ENCODE measurements around the gene ZNF518A.

ZNF518A gene

DNA sequence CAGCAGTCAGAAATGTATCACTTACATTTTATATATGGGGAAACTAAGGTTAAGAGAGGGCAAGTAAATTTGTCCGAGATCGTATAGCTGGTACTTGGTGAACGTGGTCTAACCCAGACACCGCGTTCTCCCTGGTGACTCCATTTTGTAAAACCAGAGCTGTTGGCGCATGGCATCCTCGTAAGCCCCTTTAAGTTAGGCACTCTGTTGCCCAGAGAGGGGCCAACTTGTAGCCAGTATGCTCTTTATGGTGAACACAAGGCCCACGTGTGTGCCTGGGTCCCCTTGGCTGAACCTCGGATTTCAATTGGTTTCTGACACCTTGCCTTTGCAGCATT lies 39.7 kb upstream of the ZNF518A start:
- H3K4me3 ChIP-seq (replicated peaks; ENCODE audit: low read depth, low read length): peak overlapping the region; percentile 76
- no peak for DNase-seq (ENCODE audit: low read depth)
- TF ChIP-seq, protein P1, sequence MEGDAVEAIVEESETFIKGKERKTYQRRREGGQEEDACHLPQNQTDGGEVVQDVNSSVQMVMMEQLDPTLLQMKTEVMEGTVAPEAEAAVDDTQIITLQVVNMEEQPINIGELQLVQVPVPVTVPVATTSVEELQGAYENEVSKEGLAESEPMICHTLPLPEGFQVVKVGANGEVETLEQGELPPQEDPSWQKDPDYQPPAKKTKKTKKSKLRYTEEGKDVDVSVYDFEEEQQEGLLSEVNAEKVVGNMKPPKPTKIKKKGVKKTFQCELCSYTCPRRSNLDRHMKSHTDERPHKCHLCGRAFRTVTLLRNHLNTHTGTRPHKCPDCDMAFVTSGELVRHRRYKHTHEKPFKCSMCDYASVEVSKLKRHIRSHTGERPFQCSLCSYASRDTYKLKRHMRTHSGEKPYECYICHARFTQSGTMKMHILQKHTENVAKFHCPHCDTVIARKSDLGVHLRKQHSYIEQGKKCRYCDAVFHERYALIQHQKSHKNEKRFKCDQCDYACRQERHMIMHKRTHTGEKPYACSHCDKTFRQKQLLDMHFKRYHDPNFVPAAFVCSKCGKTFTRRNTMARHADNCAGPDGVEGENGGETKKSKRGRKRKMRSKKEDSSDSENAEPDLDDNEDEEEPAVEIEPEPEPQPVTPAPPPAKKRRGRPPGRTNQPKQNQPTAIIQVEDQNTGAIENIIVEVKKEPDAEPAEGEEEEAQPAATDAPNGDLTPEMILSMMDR (IDR thresholded peaks at IDR 0.05; ENCODE audit: low read length, missing control alignments): no peak

DNA sequence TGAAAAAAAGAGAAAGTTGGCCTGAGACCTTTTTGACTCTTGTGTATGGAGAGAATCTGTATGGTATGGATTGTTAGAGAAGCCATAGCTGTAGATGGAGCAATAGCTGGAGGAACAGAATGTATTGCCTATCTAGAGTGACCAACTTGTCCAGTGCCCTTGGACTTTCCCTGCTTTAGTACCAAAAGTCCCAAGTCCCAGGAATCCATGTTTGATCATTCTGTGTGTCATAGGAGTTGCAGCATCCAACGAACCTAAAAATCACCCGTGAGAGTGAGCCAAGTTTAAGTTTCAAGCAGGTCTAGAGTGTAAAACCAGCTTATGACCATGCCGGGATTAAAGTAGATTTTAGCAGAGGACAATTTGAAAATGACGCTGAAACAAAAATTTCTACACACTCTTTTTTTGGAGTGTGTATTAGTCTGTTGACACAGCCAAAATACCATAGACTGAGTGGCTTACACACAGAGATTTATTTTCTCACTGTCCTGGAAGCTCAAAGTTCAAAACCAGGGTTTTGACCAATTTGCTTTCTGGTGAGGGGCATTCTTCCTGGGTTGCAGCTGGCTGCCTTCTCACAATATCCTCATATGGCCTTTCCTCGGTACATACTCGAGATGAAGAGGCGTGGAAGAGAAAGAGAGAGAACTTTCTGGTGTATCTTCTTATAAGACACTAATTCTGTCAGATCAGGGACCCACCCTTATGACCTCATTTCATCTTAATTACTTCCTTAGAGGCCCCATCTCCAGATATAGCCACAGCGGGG lies 36.9 kb upstream of the ZNF518A start:
- DNase-seq (ENCODE audit: low read depth): no peak
- TF ChIP-seq, protein P1 (IDR thresholded peaks at IDR 0.05; ENCODE audit: low read length, missing control alignments): no peak
- H3K4me3 ChIP-seq (replicated peaks; ENCODE audit: low read depth, low read length): no peak overlapping the region

DNA sequence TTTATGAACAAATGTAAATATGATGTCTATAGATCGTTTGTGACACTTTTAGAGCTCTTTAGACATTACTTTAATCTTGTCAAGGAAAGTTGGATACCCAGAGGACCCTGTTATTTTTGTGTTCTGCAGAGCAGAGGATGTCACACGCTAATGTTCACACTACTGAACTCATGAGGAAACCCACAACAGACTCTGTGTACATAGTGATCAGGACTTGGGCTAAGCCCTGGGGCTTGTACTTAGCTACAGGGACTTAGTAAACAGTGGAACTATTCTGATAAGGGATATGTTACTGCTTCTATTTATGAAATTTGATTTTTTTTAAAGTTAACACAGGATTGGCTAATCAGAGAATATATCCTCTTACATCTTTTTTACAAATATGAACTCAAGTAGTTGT lies 36.1 kb upstream of the ZNF518A start:
- DNase-seq (ENCODE audit: low read depth): no peak
- H3K4me3 ChIP-seq (replicated peaks; ENCODE audit: low read depth, low read length): no peak overlapping the region
- TF ChIP-seq, protein P1 (IDR thresholded peaks at IDR 0.05; ENCODE audit: low read length, missing control alignments): no peak

DNA sequence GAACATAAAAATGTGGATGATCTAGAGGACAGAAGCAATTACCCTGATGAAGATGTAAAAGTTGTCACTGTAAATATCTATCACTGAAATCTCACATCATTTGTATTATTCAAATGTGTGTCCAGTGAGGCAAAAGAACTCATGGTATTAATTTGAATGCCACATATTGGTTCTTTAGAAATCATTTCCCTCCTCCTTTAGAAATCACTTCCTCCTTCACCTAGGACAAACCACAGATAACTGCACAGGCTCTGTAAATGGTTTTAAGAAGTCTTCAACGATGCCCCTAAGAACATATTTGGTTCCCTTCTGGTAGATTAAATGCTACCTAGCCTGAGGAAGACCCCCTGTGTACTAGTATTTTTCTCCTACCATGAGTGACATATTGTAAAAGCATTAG lies 33.1 kb upstream of the ZNF518A start:
- TF ChIP-seq, protein P1 (IDR thresholded peaks at IDR 0.05; ENCODE audit: low read length, missing control alignments): no peak
- no peak overlapping the region for H3K4me3 ChIP-seq (replicated peaks; ENCODE audit: low read depth, low read length)

DNA sequence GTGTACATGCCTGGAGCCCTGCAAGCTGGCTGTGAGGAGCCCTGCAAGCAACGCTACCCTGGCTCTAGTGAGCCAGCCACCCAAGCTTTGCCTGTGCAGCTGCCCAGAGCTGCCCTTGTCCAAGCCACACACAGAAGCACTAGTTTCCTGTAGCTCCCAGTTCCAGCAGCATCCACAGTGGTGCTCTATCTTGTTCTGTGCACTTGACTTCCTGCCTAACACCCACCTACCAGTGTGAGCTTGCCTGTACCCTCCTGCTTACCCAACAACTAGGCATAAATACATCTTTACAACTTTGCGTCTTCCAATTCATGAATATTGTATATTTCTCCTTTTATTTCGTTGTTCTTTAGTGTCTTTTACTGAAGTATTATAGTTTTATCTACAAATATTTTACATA lies 32.2 kb upstream of the ZNF518A start:
- no peak for DNase-seq (ENCODE audit: low read depth)
- no peak overlapping the region for H3K4me3 ChIP-seq (replicated peaks; ENCODE audit: low read depth, low read length)
- TF ChIP-seq, protein P1 (IDR thresholded peaks at IDR 0.05; ENCODE audit: low read length, missing control alignments): no peak

More for the DNA sequence above, 33.1 kb upstream of the ZNF518A start:
- no peak for DNase-seq (ENCODE audit: low read depth)

DNA sequence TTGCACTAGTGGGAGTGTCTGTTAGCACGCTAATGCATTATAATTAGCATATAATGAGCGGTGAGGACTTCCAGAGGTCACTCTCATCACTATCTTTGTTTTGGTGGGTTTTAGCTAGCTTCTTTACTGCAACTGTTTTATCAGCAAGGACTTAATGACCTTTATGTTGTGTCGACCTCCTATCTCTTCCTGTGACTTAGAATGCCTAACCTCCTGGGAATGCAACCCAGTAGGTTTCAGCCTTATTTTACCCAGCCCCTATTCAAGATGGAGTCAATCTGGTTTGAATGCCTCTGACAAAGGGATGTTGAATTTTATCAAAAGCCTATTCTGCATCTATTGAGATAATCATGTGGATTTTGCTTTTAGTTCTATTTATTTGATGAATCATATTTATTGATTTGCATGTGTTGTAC lies 22.5 kb upstream of the ZNF518A start:
- H3K4me3 ChIP-seq (replicated peaks; ENCODE audit: low read depth, low read length): no peak overlapping the region
- TF ChIP-seq, protein P1 (IDR thresholded peaks at IDR 0.05; ENCODE audit: low read length, missing control alignments): no peak
- DNase-seq (ENCODE audit: low read depth): no peak

DNA sequence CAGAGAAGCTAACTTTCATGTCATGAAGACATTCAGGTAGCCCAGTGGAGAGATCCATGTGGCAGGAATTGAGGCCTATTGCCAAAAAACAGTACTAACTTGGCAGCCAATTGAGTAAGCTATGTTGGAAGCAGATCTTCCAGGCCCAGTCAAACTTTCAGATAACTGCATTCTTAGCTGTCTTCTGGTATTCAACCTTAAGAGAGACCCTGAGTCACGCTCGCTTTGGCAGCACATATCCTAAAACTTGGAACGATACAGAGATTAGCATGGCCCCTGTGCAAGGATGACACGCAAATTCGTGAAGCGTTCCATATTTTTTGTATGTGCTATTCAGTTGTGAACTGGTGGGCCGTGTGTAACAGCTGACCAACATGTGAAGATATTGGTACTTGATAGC lies 17.6 kb upstream of the ZNF518A start:
- H3K4me3 ChIP-seq (replicated peaks; ENCODE audit: low read depth, low read length): no peak overlapping the region
- DNase-seq (ENCODE audit: low read depth): peak; percentile 64
- TF ChIP-seq, protein P1 (IDR thresholded peaks at IDR 0.05; ENCODE audit: low read length, missing control alignments): no peak

All from fibroblast of pulmonary artery (primary cell).